ENCODE measurements around the gene ADCY3. TPM values are rescaled to one million over a fixed set of nuclear protein-coding genes. Genes with fewer than 3 reads are reported as not detected.

Gene ADCY3
- total and polyA plus RNA-seq, 10 donors: 36.5 to 61.5 (median 52.7) TPM

DNA sequence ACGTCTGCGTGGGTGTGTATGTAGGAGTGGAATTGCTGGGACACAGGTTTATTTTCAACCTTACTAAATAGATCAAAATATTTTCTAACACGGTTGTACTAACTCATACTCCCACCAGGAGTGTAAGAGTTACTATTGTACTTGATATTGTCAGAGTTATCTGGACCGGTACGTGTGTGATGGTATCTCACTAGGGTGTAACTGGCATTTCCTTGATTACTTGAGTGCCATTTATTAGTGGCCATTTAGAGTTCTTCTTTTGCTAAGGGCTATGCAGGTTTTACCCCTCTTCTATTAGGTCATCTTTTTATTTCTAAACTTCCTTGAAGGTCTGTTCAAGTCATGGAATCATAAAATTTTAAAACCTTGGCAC is 93.3 kb downstream of the ADCY3 start:
- Histone ChIP-seq H3K4me1 (peaks cover 0 to 19% (median 5%) of the 10 kb centered on the region in 6 donors), H3K36me3 (peaks cover 0 to 68% (median 8%) of the 10 kb centered on the region in 6 donors), H3K27me3 (replicated peaks in 1 of 7) (no peaks in the 10 kb centered on the region), H3K9me3 (no peaks in the 10 kb centered on the region), H3K27ac (no peak overlapping the region), H3K4me3 (no peak overlapping the region)
- TF ChIP-seq POLR2A (IDR thresholded peaks at IDR 0.05) (no peak), CTCF (IDR thresholded peaks at IDR 0.05 in 8 of 11, conservative IDR thresholded peaks at IDR 0.05 in 3 of 11) (no peak), POLR2AphosphoS5 (IDR thresholded peaks at IDR 0.05) (no peak)
- DNase-seq: no peak
- 64 to 81% (median 73%) methylated on average over 5 of the region's 5 CpGs for WGBS, 5 donors
- intact Hi-C loops (cut with DNase I; ENCODE audit: low total_unique reads): loop anchor here (2.0 kb wide), 1 partner anchor 416 kb away; no protein-coding TSS in a partner anchor

- no peak for TF ChIP-seq POLR2AphosphoS5 (IDR thresholded peaks at IDR 0.05)
- TF ChIP-seq CTCF (IDR thresholded peaks at IDR 0.05 in 8 of 11, conservative IDR thresholded peaks at IDR 0.05 in 3 of 11): no peak
- TF ChIP-seq POLR2A (IDR thresholded peaks at IDR 0.05): no peak
- Histone ChIP-seq H3K4me3 (no peak overlapping the region), H3K4me1 (peaks cover 0 to 19% (median 5%) of the 10 kb centered on the region in 6 donors), H3K27me3 (replicated peaks in 1 of 7) (no peaks in the 10 kb centered on the region), H3K27ac (no peak overlapping the region), H3K9me3 (no peaks in the 10 kb centered on the region), H3K36me3 (peaks cover 0 to 70% (median 14%) of the 10 kb centered on the region in 6 donors)
- peak; percentile 62 for DNase-seq
- 84 to 91% (median 90%) methylated on average over 13 to 14 of the region's 14 CpGs for WGBS, 5 donors
- intact Hi-C loops (cut with DNase I; ENCODE audit: low total_unique reads): loop anchor here (2.0 kb wide), 1 partner anchor 415 kb away; no protein-coding TSS in a partner anchor
These were observed 93.9 kb downstream of the ADCY3 start for GRCh38 chr2:24825883-24826772.

- no peak overlapping the region for H3K4me3 ChIP-seq
- peaks cover 0 to 70% (median 21%) of the 10 kb centered on the region in 6 donors for H3K36me3 ChIP-seq
- H3K27me3 ChIP-seq (replicated peaks in 1 of 7): no peaks in the 10 kb centered on the region
- intact Hi-C loops (cut with DNase I; ENCODE audit: low total_unique reads): no loop called here
- H3K27ac ChIP-seq: no peak overlapping the region
- peaks cover 0 to 19% (median 5%) of the 10 kb centered on the region in 6 donors for H3K4me1 ChIP-seq
- peak; percentile 41 for DNase-seq
- 79 to 86% (median 84%) methylated on average over 14 to 16 of the region's 16 CpGs for WGBS, 5 donors
- H3K9me3 ChIP-seq: no peaks in the 10 kb centered on the region
- TF ChIP-seq CTCF (IDR thresholded peaks at IDR 0.05 in 8 of 11, conservative IDR thresholded peaks at IDR 0.05 in 3 of 11) (peak in 9 of 11 experiments; percentile 16 to 66 (median 50)), POLR2AphosphoS5 (IDR thresholded peaks at IDR 0.05) (no peak)
These were observed 94.8 kb downstream of the ADCY3 start for GRCh38 chr2:24824966-24825882.
